DMS153 treated with DMSO at 0.1 percent for 48 hours (cell line): Measurements from ENCODE around the gene ARAP1.

Experiments
- DNase-seq: peaks from one replicate; lab custom pipeline; 2025; ENCODE audit not compliant: unreplicated experiment; lab: John Stamatoyannopoulos, UW

Gene ARAP1

GRCh38 chr11:72725724-72726028, 26.5 kb downstream of the ARAP1 start:
- no peak for DNase-seq

GRCh38 chr11:72724851-72725723, 27.1 kb downstream of the ARAP1 start:
- DNase-seq, result peak; percentile 87

GRCh38 chr11:72724021-72724551, 28.1 kb downstream of the ARAP1 start:
- no peak for DNase-seq

- no peak for DNase-seq
These were observed 28.7 kb downstream of the ARAP1 start for GRCh38 chr11:72723508-72723907.

GRCh38 chr11:72722050-72722748, 30.0 kb downstream of the ARAP1 start:
- peak; percentile 93 for DNase-seq

- peak; percentile 47 for DNase-seq
These were observed 30.5 kb downstream of the ARAP1 start for GRCh38 chr11:72721689-72722049.

- DNase-seq, result no peak
These were observed 30.9 kb downstream of the ARAP1 start for GRCh38 chr11:72721276-72721675.

- DNase-seq, result no peak
These were observed 31.4 kb downstream of the ARAP1 start for GRCh38 chr11:72720784-72721183.

GRCh38 chr11:72720047-72720446, 32.2 kb downstream of the ARAP1 start:
- no peak for DNase-seq

GRCh38 chr11:72719551-72719950, 32.7 kb downstream of the ARAP1 start:
- DNase-seq, result no peak

- DNase-seq, result no peak
These were observed 33.1 kb downstream of the ARAP1 start for GRCh38 chr11:72719144-72719543.

GRCh38 chr11:72718101-72718501, 34.1 kb downstream of the ARAP1 start:
- no peak for DNase-seq

GRCh38 chr11:72716788-72717435, 35.3 kb downstream of the ARAP1 start:
- no peak for DNase-seq

GRCh38 chr11:72716290-72716689, 35.9 kb downstream of the ARAP1 start:
- DNase-seq, result no peak

GRCh38 chr11:72712841-72713240, 39.4 kb downstream of the ARAP1 start:
- no peak for DNase-seq

- DNase-seq, result no peak
These were observed 39.9 kb downstream of the ARAP1 start for GRCh38 chr11:72712168-72712751.

GRCh38 chr11:72711141-72711540, 41.1 kb downstream of the ARAP1 start:
- DNase-seq, result no peak

GRCh38 chr11:72710278-72710677, 41.9 kb downstream of the ARAP1 start:
- DNase-seq, result no peak

GRCh38 chr11:72709478-72710238, 42.5 kb downstream of the ARAP1 start:
- DNase-seq, result no peak

- no peak for DNase-seq
These were observed 45.2 kb downstream of the ARAP1 start for GRCh38 chr11:72707032-72707431.

GRCh38 chr11:72706579-72706978, 45.6 kb downstream of the ARAP1 start:
- no peak for DNase-seq
